ENCODE data around the gene NEURL1B.

NEURL1B gene

DNA sequence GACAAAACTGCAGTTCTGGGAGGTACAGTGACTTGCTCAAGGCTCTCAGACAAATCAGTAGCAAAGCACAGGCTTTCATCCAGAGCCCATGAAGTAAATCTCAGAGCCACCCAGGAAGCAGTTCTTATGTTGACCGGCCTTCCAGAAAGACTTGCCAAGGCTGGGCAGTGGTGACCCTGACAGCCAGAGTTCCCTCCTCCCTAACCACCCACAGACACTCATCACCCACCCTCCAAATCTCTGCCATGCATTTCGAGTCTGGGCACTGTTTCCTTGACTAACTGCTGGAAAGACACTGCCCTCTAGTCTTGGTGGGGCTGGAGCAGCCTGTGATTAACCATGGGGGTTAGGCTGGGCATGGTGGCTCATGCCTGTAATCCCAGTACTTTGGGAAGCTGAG, 21.5 kb downstream of the NEURL1B start (continued):
- TF ChIP-seq, protein P1, sequence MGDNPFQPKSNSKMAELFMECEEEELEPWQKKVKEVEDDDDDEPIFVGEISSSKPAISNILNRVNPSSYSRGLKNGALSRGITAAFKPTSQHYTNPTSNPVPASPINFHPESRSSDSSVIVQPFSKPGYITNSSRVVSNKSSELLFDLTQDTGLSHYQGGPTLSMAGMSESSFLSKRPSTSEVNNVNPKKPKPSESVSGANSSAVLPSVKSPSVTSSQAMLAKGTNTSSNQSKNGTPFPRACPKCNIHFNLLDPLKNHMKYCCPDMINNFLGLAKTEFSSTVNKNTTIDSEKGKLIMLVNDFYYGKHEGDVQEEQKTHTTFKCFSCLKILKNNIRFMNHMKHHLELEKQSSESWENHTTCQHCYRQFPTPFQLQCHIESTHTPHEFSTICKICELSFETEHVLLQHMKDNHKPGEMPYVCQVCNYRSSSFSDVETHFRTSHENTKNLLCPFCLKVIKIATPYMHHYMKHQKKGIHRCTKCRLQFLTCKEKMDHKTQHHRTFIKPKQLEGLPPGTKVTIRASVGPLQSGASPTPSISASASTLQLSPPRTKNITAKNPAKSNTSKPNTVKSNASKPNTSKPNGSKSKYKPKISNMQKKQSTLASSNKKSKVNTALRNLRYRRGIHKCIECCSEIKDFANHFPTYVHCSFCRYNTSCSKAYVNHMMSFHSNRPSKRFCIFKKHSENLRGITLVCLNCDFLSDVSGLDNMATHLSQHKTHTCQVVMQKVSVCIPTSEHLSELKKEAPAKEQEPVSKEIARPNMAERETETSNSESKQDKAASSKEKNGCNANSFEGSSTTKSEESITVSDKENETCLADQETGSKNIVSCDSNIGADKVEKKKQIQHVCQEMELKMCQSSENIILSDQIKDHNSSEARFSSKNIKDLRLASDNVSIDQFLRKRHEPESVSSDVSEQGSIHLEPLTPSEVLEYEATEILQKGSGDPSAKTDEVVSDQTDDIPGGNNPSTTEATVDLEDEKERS (tag by site-specific recombination; IDR thresholded peaks at IDR 0.05) = no peak
- TF ChIP-seq ZNF677 (tag by site-specific recombination; IDR thresholded peaks at IDR 0.05) = no peak

DNA sequence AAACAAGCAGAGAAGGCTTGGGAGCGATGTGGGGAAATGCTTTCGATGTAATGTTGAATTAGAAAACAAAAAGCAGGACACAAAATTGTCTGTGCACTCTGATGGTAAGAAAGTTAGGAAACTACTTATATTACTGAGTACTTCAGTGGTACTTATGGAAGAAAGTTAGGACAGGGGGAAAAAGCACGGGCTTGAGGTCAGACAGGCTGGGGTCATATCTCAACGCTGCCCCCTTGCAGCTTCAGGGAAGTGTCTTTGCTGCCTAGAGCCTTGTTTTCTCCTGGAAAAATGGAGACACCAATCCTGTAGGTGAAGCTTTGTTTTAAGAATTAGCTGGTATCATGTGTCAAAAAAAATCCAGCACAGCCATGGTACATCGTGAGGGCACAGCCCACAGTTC, 23.0 kb downstream of the NEURL1B start:
- Histone ChIP-seq H3K4me3 (ENCODE audit: low read depth, low read length) (no peak overlapping the region), H3K36me3 (ENCODE audit: control insufficient read depth in 2 of 2, insufficient read depth in 1 of 2, low read length in 2 of 2) (no peaks in the 10 kb centered on the region), H3K27ac (ENCODE audit: extremely low read depth, low read depth, low read length) (no peak overlapping the region), H3K9me3 (ENCODE audit: control insufficient read depth, insufficient read depth, low read depth, low read length) (no peaks in the 10 kb centered on the region), H3K4me1 (ENCODE audit: control insufficient read depth, insufficient read depth, low read length) (no peaks in the 10 kb centered on the region)
- ChIA-PET CTCF (interaction anchor here (0.7 to 1.1 kb wide), 5 partner anchors 17 to 399 kb away, joined by 3 to 4 read pairs (median 3); no protein-coding TSS in a partner anchor), POLR2A (interaction anchor here (0.7 kb wide), 1 partner anchor 13 kb away, joined by 6 read pairs; no protein-coding TSS in a partner anchor)
- TF ChIP-seq ZNF133 (tag by site-specific recombination; IDR thresholded peaks at IDR 0.05) = no peak
- TF ChIP-seq PRDM1 (tag by site-specific recombination; IDR thresholded peaks at IDR 0.05) = no peak
- no peak for TF ChIP-seq SCRT1 (tag by site-specific recombination; IDR thresholded peaks at IDR 0.05; ENCODE audit: borderline replicate concordance)
- TF ChIP-seq ZNF549 (tag by site-specific recombination; IDR thresholded peaks at IDR 0.05) = no peak
- no peak for TF ChIP-seq ZNF146 (tag by site-specific recombination; IDR thresholded peaks at IDR 0.05)
- TF ChIP-seq, protein P2, sequence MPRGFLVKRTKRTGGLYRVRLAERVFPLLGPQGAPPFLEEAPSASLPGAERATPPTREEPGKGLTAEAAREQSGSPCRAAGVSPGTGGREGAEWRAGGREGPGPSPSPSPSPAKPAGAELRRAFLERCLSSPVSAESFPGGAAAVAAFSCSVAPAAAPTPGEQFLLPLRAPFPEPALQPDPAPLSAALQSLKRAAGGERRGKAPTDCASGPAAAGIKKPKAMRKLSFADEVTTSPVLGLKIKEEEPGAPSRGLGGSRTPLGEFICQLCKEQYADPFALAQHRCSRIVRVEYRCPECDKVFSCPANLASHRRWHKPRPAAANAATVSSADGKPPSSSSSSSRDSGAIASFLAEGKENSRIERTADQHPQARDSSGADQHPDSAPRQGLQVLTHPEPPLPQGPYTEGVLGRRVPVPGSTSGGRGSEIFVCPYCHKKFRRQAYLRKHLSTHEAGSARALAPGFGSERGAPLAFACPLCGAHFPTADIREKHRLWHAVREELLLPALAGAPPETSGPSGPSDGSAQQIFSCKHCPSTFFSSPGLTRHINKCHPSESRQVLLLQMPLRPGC (tag by site-specific recombination; IDR thresholded peaks at IDR 0.05) = no peak
- no peak for TF ChIP-seq ZNF223 (tag by site-specific recombination; IDR thresholded peaks at IDR 0.05)
- TF ChIP-seq KLF8 (tag by site-specific recombination; IDR thresholded peaks at IDR 0.05) = no peak

DNA sequence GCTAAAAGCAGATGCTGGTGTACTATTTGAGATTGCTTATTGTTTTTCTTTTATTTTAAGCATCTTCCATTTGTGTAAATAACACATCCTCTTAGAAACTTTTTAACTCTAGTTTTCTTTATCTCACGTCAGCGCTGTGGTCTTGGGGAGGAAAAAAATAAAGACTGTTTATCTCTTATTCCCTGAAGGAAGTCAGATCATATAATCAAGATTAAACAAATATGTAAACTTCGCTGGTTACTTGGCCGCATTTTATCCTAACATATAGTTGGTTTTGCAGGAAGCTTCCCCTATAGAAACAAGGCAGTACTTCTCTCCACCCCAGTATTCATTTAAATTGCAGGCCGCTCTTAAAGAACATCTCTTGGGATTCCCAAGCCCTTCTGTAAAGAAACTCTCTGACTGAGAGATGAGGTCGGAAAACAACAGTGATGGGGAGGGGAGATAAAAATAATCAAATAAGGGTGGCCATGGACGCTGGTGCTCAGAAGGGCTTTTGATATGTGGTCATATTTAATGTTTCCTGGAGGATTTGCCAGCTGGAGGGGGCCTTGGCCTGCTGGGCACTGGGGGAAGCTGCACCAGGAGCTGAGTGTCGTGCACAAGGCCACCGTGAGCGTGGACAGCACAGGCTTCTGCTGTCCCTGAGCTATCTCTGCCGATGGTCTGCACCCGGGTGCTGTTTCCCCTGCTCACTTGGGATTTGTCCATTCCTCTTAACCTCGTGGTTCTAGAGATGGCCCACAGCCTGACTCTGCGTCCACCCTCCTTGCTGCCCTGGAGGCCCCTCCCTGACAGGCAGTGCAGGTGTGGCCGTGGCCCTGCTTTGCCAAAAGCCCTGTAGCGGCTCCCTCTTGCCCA, 23.8 kb downstream of the NEURL1B start:
- Histone ChIP-seq H3K36me3 (ENCODE audit: control insufficient read depth in 2 of 2, insufficient read depth in 1 of 2, low read length in 2 of 2) (no peaks in the 10 kb centered on the region), H3K4me3 (ENCODE audit: low read depth, low read length) (no peak overlapping the region), H3K27ac (ENCODE audit: extremely low read depth, low read depth, low read length) (no peak overlapping the region), H3K9me3 (ENCODE audit: control insufficient read depth, insufficient read depth, low read depth, low read length) (no peaks in the 10 kb centered on the region), H3K4me1 (ENCODE audit: control insufficient read depth, insufficient read depth, low read length) (no peaks in the 10 kb centered on the region)
- ChIA-PET POLR2A (no interaction called here), CTCF (interaction anchor here (1.0 to 1.4 kb wide), 5 partner anchors 13 to 215 kb away, joined by 3 to 4 read pairs (median 3); no protein-coding TSS in a partner anchor)
- TF ChIP-seq, protein P3, sequence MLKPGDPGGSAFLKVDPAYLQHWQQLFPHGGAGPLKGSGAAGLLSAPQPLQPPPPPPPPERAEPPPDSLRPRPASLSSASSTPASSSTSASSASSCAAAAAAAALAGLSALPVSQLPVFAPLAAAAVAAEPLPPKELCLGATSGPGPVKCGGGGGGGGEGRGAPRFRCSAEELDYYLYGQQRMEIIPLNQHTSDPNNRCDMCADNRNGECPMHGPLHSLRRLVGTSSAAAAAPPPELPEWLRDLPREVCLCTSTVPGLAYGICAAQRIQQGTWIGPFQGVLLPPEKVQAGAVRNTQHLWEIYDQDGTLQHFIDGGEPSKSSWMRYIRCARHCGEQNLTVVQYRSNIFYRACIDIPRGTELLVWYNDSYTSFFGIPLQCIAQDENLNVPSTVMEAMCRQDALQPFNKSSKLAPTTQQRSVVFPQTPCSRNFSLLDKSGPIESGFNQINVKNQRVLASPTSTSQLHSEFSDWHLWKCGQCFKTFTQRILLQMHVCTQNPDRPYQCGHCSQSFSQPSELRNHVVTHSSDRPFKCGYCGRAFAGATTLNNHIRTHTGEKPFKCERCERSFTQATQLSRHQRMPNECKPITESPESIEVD (tag by site-specific recombination; IDR thresholded peaks at IDR 0.05) = no peak
- TF ChIP-seq, protein P4, sequence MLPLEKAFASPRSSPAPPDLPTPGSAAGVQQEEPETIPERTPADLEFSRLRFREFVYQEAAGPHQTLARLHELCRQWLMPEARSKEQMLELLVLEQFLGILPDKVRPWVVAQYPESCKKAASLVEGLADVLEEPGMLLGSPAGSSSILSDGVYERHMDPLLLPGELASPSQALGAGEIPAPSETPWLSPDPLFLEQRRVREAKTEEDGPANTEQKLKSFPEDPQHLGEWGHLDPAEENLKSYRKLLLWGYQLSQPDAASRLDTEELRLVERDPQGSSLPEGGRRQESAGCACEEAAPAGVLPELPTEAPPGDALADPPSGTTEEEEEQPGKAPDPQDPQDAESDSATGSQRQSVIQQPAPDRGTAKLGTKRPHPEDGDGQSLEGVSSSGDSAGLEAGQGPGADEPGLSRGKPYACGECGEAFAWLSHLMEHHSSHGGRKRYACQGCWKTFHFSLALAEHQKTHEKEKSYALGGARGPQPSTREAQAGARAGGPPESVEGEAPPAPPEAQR (tag by site-specific recombination; IDR thresholded peaks at IDR 0.05) = no peak
- TF ChIP-seq ZNF248 (tag by site-specific recombination; IDR thresholded peaks at IDR 0.05) (no peak), ZNF37A (tag by site-specific recombination; IDR thresholded peaks at IDR 0.05) (no peak), YY1 (tag by site-specific recombination; IDR thresholded peaks at IDR 0.05) (no peak), FEZF1 (tag by site-specific recombination; IDR thresholded peaks at IDR 0.05) (no peak)
- TF ChIP-seq, protein P5, sequence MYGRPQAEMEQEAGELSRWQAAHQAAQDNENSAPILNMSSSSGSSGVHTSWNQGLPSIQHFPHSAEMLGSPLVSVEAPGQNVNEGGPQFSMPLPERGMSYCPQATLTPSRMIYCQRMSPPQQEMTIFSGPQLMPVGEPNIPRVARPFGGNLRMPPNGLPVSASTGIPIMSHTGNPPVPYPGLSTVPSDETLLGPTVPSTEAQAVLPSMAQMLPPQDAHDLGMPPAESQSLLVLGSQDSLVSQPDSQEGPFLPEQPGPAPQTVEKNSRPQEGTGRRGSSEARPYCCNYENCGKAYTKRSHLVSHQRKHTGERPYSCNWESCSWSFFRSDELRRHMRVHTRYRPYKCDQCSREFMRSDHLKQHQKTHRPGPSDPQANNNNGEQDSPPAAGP (tag by site-specific recombination; IDR thresholded peaks at IDR 0.05) = no peak
